ENCODE measurements around the gene LPO. TPM values are rescaled to one million over a fixed set of nuclear protein-coding genes. Genes with fewer than 3 reads are reported as not detected.
A peak's percentile ranks its signal among the peaks of the same experiment; 100 is the strongest.

The LPO gene
- total RNA-seq, 2 donors from 2014 or later, result not detected

DNA sequence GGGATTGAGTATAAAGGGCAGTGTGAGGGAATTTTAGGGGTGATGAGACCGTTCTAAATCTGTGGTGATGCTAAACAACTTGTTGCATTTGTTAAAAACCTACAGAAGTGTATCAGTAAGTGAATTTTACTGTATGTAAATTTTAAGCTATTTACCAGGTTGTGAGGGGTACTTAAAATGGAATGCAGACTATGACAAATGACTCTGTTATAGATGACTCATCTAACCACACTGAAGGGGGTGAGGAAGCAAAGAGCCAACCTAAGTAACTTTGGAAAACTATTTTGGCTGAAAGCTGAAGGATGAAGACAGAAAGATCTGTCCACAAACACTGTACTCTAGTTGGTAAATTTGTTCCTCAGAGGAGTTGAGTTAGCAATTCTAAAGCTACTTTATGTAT is 14.1 kb upstream of the LPO start:
- H3K9ac ChIP-seq (ENCODE audit: extremely low read depth, low read length, poor library complexity, severe bottlenecking), result no peak overlapping the region
- peaks cover 61% of the 10 kb centered on the region for H3K27me3 Mint-ChIP-seq (ENCODE audit: insufficient read depth)

DNA sequence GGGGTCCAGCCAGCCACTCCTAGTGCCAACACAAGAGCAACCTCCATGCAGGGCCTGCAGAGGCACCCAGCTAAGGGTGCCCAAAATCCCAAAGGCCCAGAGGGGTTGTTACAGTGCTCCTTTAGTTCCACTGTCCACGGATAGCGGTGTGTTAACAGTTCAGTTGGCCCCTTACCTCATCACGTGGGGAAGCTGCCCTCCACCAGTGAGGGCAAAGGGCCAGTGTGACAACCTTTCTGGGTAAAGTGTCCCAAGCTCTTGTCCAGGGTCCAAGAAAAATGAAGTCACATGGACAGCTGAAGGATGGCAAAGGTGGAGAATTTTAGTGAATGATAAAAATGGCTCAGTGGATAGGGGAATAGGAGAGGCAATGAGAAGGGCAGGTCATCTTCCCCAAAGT is 10.7 kb upstream of the LPO start:
- peaks cover 69% of the 10 kb centered on the region for H3K27me3 Mint-ChIP-seq (ENCODE audit: insufficient read depth)
- Histone ChIP-seq H3K9me3 (ENCODE audit: control insufficient read depth, low read length) (no peaks in the 10 kb centered on the region), H3K27ac (ENCODE audit: low read depth, low read length) (no peak overlapping the region), H3K4me3 (ENCODE audit: low read length) (no peak overlapping the region), H3K27me3 (ENCODE audit: control insufficient read depth, insufficient read depth, low read length, poor library complexity, severe bottlenecking) (peaks cover 18% of the 10 kb centered on the region), H3K36me3 (ENCODE audit: control insufficient read depth, insufficient read depth, low read length) (no peaks in the 10 kb centered on the region), H3K9ac (ENCODE audit: extremely low read depth, low read length, poor library complexity, severe bottlenecking) (no peak overlapping the region), H3K4me1 (ENCODE audit: control insufficient read depth, insufficient read depth, low read length) (no peaks in the 10 kb centered on the region)
- H3K36me3 Mint-ChIP-seq (ENCODE audit: low read depth), result no peaks in the 10 kb centered on the region
- H3K27ac Mint-ChIP-seq, result no peak overlapping the region
- no peak overlapping the region for H3K4me3 Mint-ChIP-seq
- TF ChIP-seq, protein P1, sequence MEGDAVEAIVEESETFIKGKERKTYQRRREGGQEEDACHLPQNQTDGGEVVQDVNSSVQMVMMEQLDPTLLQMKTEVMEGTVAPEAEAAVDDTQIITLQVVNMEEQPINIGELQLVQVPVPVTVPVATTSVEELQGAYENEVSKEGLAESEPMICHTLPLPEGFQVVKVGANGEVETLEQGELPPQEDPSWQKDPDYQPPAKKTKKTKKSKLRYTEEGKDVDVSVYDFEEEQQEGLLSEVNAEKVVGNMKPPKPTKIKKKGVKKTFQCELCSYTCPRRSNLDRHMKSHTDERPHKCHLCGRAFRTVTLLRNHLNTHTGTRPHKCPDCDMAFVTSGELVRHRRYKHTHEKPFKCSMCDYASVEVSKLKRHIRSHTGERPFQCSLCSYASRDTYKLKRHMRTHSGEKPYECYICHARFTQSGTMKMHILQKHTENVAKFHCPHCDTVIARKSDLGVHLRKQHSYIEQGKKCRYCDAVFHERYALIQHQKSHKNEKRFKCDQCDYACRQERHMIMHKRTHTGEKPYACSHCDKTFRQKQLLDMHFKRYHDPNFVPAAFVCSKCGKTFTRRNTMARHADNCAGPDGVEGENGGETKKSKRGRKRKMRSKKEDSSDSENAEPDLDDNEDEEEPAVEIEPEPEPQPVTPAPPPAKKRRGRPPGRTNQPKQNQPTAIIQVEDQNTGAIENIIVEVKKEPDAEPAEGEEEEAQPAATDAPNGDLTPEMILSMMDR (conservative IDR thresholded peaks at IDR 0.05), result no peak
- peaks cover 12% of the 10 kb centered on the region for H3K4me1 Mint-ChIP-seq
- H3K9me3 Mint-ChIP-seq, result no peaks in the 10 kb centered on the region
- no peak for DNase-seq
- WGBS, 2 experiments (ENCODE audit: insufficient coverage in 1 of 2, insufficient read length in 1 of 2), result 80 to 93% methylated on average over 1 to 3 of the region's 3 CpGs

More for the DNA sequence above, 14.1 kb upstream of the LPO start:
- no peaks in the 10 kb centered on the region for H3K36me3 Mint-ChIP-seq (ENCODE audit: low read depth)
- 52 to 86% methylated on average over 1 of the region's 1 CpG for WGBS, 2 experiments (ENCODE audit: insufficient coverage in 1 of 2, insufficient read length in 1 of 2)
- DNase-seq, result no peak
- Histone ChIP-seq H3K27ac (ENCODE audit: low read depth, low read length) (no peak overlapping the region), H3K27me3 (ENCODE audit: control insufficient read depth, insufficient read depth, low read length, poor library complexity, severe bottlenecking) (no peaks in the 10 kb centered on the region), H3K4me1 (ENCODE audit: control insufficient read depth, insufficient read depth, low read length) (no peaks in the 10 kb centered on the region), H3K4me3 (ENCODE audit: low read length) (no peak overlapping the region), H3K9me3 (ENCODE audit: control insufficient read depth, low read length) (no peaks in the 10 kb centered on the region), H3K36me3 (ENCODE audit: control insufficient read depth, insufficient read depth, low read length) (no peaks in the 10 kb centered on the region)
- peaks cover 14% of the 10 kb centered on the region for H3K4me1 Mint-ChIP-seq
- H3K4me3 Mint-ChIP-seq, result no peak overlapping the region
- H3K27ac Mint-ChIP-seq, result no peak overlapping the region
- TF ChIP-seq, protein P1 (conservative IDR thresholded peaks at IDR 0.05), result no peak
- no peaks in the 10 kb centered on the region for H3K9me3 Mint-ChIP-seq

DNA sequence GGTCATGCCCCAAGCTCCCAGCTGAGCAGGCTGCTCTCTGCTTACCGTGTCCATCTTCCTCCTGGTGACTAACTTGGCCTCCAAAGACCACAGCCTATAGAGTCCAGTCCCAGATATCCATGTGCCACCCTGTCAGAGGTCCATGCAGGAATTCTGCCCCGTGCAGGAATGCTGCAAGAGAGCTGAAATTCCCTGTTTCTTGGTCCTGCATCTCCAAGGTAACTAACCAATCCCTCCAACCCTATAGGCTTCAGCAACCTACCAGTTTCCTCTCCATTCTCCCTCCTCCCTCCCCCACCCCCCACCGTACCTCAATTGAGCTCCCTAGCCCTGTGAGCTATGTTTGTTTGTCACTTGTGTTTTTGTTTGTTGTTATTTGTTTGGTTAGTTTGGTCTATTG is 9.7 kb upstream of the LPO start:
- TF ChIP-seq, protein P1 (conservative IDR thresholded peaks at IDR 0.05), result no peak
- Mint-ChIP-seq H3K4me3 (no peak overlapping the region), H3K36me3 (ENCODE audit: low read depth) (no peaks in the 10 kb centered on the region), H3K4me1 (peaks cover 12% of the 10 kb centered on the region), H3K27ac (no peak overlapping the region), H3K9me3 (no peaks in the 10 kb centered on the region), H3K27me3 (ENCODE audit: insufficient read depth) (peaks cover 68% of the 10 kb centered on the region)
- H3K9ac ChIP-seq (ENCODE audit: extremely low read depth, low read length, poor library complexity, severe bottlenecking), result no peak overlapping the region
- H3K27ac ChIP-seq (ENCODE audit: low read depth, low read length), result no peak overlapping the region
- H3K27me3 ChIP-seq (ENCODE audit: control insufficient read depth, insufficient read depth, low read length, poor library complexity, severe bottlenecking), result peaks cover 19% of the 10 kb centered on the region
- no peaks in the 10 kb centered on the region for H3K4me1 ChIP-seq (ENCODE audit: control insufficient read depth, insufficient read depth, low read length)
- no peaks in the 10 kb centered on the region for H3K9me3 ChIP-seq (ENCODE audit: control insufficient read depth, low read length)
- H3K4me3 ChIP-seq (ENCODE audit: low read length), result no peak overlapping the region
- WGBS, 2 experiments (ENCODE audit: insufficient coverage in 1 of 2, insufficient read length in 1 of 2), result 65 to 75% methylated on average over 2 of the region's 3 CpGs
- DNase-seq, result peak; percentile 81
- H3K36me3 ChIP-seq (ENCODE audit: control insufficient read depth, insufficient read depth, low read length), result no peaks in the 10 kb centered on the region

All from endodermal cell (in vitro differentiated cells).